GM12865 (cell line): Measurements from ENCODE around the gene VIPR2.

Experiments
- DNase-seq: peaks from one replicate; pipeline ENCODE4 v3.0.0; 2010; ENCODE audit warnings: low read depth
- H3K4me3 ChIP-seq: 2 replicates; pipeline ENCODE4 v1.5.1; 2011; ENCODE audit warnings: mild to moderate bottlenecking, low read depth, low read length, control low read depth
- CTCF ChIP-seq: IDR thresholded peaks from 2 replicates; pipeline ENCODE4 v1.5.1; 2011; ENCODE audit warnings: low read length, control low read depth, low read depth, inconsistent platforms; ENCODE audit not compliant: insufficient read depth; ENCODE audit errors: missing control alignments

Gene VIPR2

GRCh38 chr7:159144758-159145489 is at the start of gene VIPR2:
Gene VIPR2, minus strand, starts transcription at chr7:159144867. Its CDS starts 96 bp downstream, at chr7:159144771.
- no peak for TF ChIP-seq CTCF
- no peak within 1 kb of the TSS for H3K4me3 ChIP-seq
- no peak for DNase-seq

GRCh38 chr7:159193543-159194090 is 49.0 kb upstream of the VIPR2 start:
- DNase-seq = no peak
- no peak for TF ChIP-seq CTCF
- no peak overlapping the region for H3K4me3 ChIP-seq

GRCh38 chr7:159192725-159193453 is 48.2 kb upstream of the VIPR2 start:
- DNase-seq = no peak
- no peak for TF ChIP-seq CTCF
- no peak overlapping the region for H3K4me3 ChIP-seq

- DNase-seq = no peak
- no peak overlapping the region for H3K4me3 ChIP-seq
- no peak for TF ChIP-seq CTCF
These were observed 47.3 kb upstream of the VIPR2 start for GRCh38 chr7:159192013-159192412.

- no peak overlapping the region for H3K4me3 ChIP-seq
- DNase-seq = no peak
- TF ChIP-seq CTCF = no peak
These were observed 46.6 kb upstream of the VIPR2 start for GRCh38 chr7:159191236-159191635.

GRCh38 chr7:159188011-159188410 is 43.3 kb upstream of the VIPR2 start:
- no peak for DNase-seq
- TF ChIP-seq CTCF = no peak
- H3K4me3 ChIP-seq = no peak overlapping the region
